Activated CD4-positive, alpha-beta T cell treated with anti-CD3 and anti-CD28 coated beads for 48 hours (primary cell): Measurements from ENCODE around the gene SORCS2.

Experiments used
- DNase-seq: peaks from one replicate; pipeline ENCODE4 v3.0.0-alpha.2; 2020

Gene SORCS2

GRCh38 chr4:7630568-7631287 lies 438.4 kb downstream of the SORCS2 start:
- DNase-seq, result no peak

GRCh38 chr4:7631288-7632014 lies 439.1 kb downstream of the SORCS2 start:
- DNase-seq, result no peak

- DNase-seq, result no peak
Observed at GRCh38 chr4:7632341-7632740, 440.0 kb downstream of the SORCS2 start.

GRCh38 chr4:7632971-7633370 lies 440.6 kb downstream of the SORCS2 start:
- DNase-seq, result no peak

GRCh38 chr4:7634661-7635251 lies 442.4 kb downstream of the SORCS2 start:
- DNase-seq, result no peak

- no peak for DNase-seq
Observed at GRCh38 chr4:7635445-7636239, 443.3 kb downstream of the SORCS2 start.

- DNase-seq, result no peak
Observed at GRCh38 chr4:7636240-7636508, 443.8 kb downstream of the SORCS2 start.

- DNase-seq, result no peak
Observed at GRCh38 chr4:7637139-7637538, 444.8 kb downstream of the SORCS2 start.

- no peak for DNase-seq
Observed at GRCh38 chr4:7637971-7638370, 445.6 kb downstream of the SORCS2 start.

GRCh38 chr4:7638489-7638888 lies 446.2 kb downstream of the SORCS2 start:
- DNase-seq, result no peak

GRCh38 chr4:7638984-7639789 lies 446.8 kb downstream of the SORCS2 start:
- no peak for DNase-seq

- DNase-seq, result no peak
Observed at GRCh38 chr4:7640136-7640535, 447.8 kb downstream of the SORCS2 start.

- DNase-seq, result no peak
Observed at GRCh38 chr4:7641712-7642111, 449.4 kb downstream of the SORCS2 start.

GRCh38 chr4:7642741-7643458 lies 450.6 kb downstream of the SORCS2 start:
- no peak for DNase-seq

- no peak for DNase-seq
Observed at GRCh38 chr4:7645158-7645557, 452.8 kb downstream of the SORCS2 start.

GRCh38 chr4:7645956-7646355 lies 453.6 kb downstream of the SORCS2 start:
- no peak for DNase-seq

- DNase-seq, result no peak
Observed at GRCh38 chr4:7646384-7647061, 454.2 kb downstream of the SORCS2 start.

GRCh38 chr4:7647186-7647585 lies 454.8 kb downstream of the SORCS2 start:
- DNase-seq, result no peak

- DNase-seq, result no peak
Observed at GRCh38 chr4:7647600-7648543, 455.5 kb downstream of the SORCS2 start.
